OCI-LY7 (cell line): ENCODE results near the gene TBATA. TPM values are rescaled to one million over a fixed set of nuclear protein-coding genes. Genes with fewer than 3 reads are reported as not detected.

Experiments
- BruUV-seq: library from RNA; stranded (reverse); fragments of 400-500 nt; replicated peaks from 2 replicates; lab custom pipeline; 2021; lab: Mats Ljungman, UMichigan
- CTCF ChIA-PET: fragments of 300-600 bp; sonication (Branson Sonifier 250); formaldehyde crosslinking; loops from one replicate; lab custom pipeline; 2022; ENCODE audit warnings: antibody characterized with exemption; ENCODE audit not compliant: unreplicated experiment; lab: Charles Lee
- POLR2A ChIA-PET: fragments of 300-600 bp; sonication (Branson Sonifier 250); formaldehyde crosslinking; loops from one replicate; lab custom pipeline; 2022; ENCODE audit warnings: antibody characterized with exemption; lab: Charles Lee
- DNase-seq: peaks from one replicate; pipeline ENCODE4 v3.0.0-alpha.2; 2015; ENCODE audit warnings: low spot score
- H2AFZ ChIP-seq: fragments of 200-600 bp; sonication (generic), shearing (Covaris generic); 2 replicates; pipeline ENCODE4 v1.6.1; 2014; ENCODE audit warnings: mild to moderate bottlenecking, antibody characterized with exemption, low read length, moderate library complexity
- H3K27ac ChIP-seq: fragments of 200-600 bp; sonication (generic); 2 replicates; pipeline ENCODE4 v1.5.1; 2014; ENCODE audit warnings: mixed run types, low read depth, mild to moderate bottlenecking, moderate library complexity, low read length, inconsistent platforms; ENCODE audit not compliant: poor library complexity, severe bottlenecking
- H3K36me3 ChIP-seq: fragments of 200-600 bp; sonication (generic); 2 replicates; pipeline ENCODE4 v1.6.1; 2014; ENCODE audit warnings: mild to moderate bottlenecking, antibody characterized with exemption, low read length, moderate library complexity, mixed read lengths; ENCODE audit not compliant: insufficient read depth
- H3K4me1 ChIP-seq: fragments of 200-600 bp; sonication (generic); 2 replicates; pipeline ENCODE4 v1.5.1; 2014; ENCODE audit warnings: mild to moderate bottlenecking, low read length; ENCODE audit not compliant: insufficient read depth, poor library complexity, severe bottlenecking
- H3K4me2 ChIP-seq: fragments of 200-600 bp; sonication (generic); 2 replicates; pipeline ENCODE4 v1.6.1; 2014; ENCODE audit warnings: mild to moderate bottlenecking, low read length
- H3K4me3 ChIP-seq: fragments of 200-600 bp; sonication (generic); 2 replicates; pipeline ENCODE4 v1.5.1; 2014; ENCODE audit warnings: mild to moderate bottlenecking, low read depth, low read length; ENCODE audit not compliant: poor library complexity, severe bottlenecking
- H3K79me2 ChIP-seq: fragments of 200-600 bp; sonication (generic); 2 replicates; pipeline ENCODE4 v1.6.1; 2016; ENCODE audit warnings: low read depth, mild to moderate bottlenecking, low read length, moderate library complexity, mixed read lengths; ENCODE audit not compliant: insufficient read depth
- H3K9me2 ChIP-seq: fragments of 200-600 bp; sonication (generic); 2 replicates; pipeline ENCODE4 v1.6.1; 2016; ENCODE audit warnings: mild to moderate bottlenecking, low read length, mixed read lengths; ENCODE audit not compliant: insufficient read depth
- H3K9me3 ChIP-seq: fragments of 200-600 bp; sonication (generic); 2 replicates; pipeline ENCODE4 v1.6.1; 2014; ENCODE audit warnings: mild to moderate bottlenecking, mixed run types, low read length, mixed read lengths
- H4K20me1 ChIP-seq: fragments of 200-600 bp; sonication (generic); 2 replicates; pipeline ENCODE4 v1.6.1; 2014; ENCODE audit warnings: mild to moderate bottlenecking, antibody characterized with exemption, low read length, moderate library complexity, mixed read lengths; ENCODE audit not compliant: insufficient read depth
- CTCF ChIP-seq: fragments of 200-600 bp; sonication (generic); conservative IDR thresholded peaks from 2 replicates; pipeline ENCODE4 v1.5.1; 2014; ENCODE audit warnings: mild to moderate bottlenecking, antibody characterized with exemption, low read length, moderate library complexity, mixed read lengths
- EZH2phosphoT487 ChIP-seq: fragments of 200-600 bp; sonication (generic); IDR thresholded peaks from 2 replicates; pipeline ENCODE4 v1.6.1; 2018; ENCODE audit warnings: low read depth, borderline replicate concordance, mild to moderate bottlenecking, mixed run types, antibody characterized with exemption, low read length, moderate library complexity, mixed read lengths
- intact Hi-C: fragments of 100-400 bp; cut with micrococcal nuclease; formaldehyde crosslinking; loops from one replicate; pipeline ENCODE4 v1.10.0; 2022; ENCODE audit not compliant: unreplicated experiment
- total RNA-seq, 2 experiments: library from RNA; depleted of rRNA in 1 of 2; stranded (reverse); fragments of >200 nt in 1 of 2; shearing (Covaris generic) in 1 of 2; gene quantifications; 2 replicates each; pipeline ENCODE4 v1.2.3, GENCODE V29; 2014 to 2022

The TBATA gene
- total RNA-seq, 2 experiments from 2014 or later, result not detected

DNA sequence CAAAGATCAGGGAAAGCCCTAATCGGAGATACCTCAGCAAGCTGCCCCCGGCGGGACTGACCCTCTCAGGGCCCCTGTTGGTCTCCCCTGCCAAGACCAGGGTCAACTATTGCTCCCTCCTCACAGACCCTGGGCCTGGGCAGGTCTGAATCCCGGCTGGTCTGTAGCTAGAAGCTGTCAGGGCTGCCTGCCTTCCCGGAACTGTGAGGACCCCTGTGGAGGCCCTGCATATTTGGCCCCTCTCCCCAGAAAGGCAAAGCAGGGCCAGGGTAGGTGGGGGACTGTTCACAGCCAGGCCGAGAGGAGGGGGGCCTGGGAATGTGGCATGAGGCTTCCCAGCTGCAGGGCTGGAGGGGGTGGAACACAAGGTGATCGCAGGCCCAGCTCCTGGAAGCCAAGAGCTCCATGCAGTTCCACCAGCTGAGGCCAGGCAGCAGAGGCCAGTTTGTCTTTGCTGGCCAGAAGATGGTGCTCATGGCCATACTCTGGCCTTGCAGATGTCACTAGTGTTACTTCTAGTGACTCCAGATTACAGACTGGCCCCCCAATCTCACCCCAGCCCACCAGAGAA lies 24.1 kb downstream of the TBATA start:
- TF ChIP-seq CTCF (no peak), EZH2phosphoT487 (no peak)
- no peak overlapping the region for H2AFZ ChIP-seq
- ChIA-PET CTCF (no interaction called here), POLR2A (interaction anchor here (1.2 kb wide), 1 partner anchor 212 kb away, joined by 3 read pairs; no protein-coding TSS in a partner anchor)
- no peak overlapping the region for H3K27ac ChIP-seq
- H3K79me2 ChIP-seq, result no peaks in the 10 kb centered on the region
- H3K9me3 ChIP-seq, result peaks cover 6% of the 10 kb centered on the region; the same call in 1 of the 2 replicates
- no TSS peak for BruUV-seq
- no peaks in the 10 kb centered on the region for H4K20me1 ChIP-seq
- intact Hi-C loops, result no loop called here
- H3K4me1 ChIP-seq, result peaks cover 9% of the 10 kb centered on the region
- H3K4me2 ChIP-seq, result no peak overlapping the region
- H3K36me3 ChIP-seq, result no peaks in the 10 kb centered on the region
- DNase-seq, result no peak
- H3K4me3 ChIP-seq, result no peak overlapping the region
- H3K9me2 ChIP-seq, result no peaks in the 10 kb centered on the region

GRCh38 chr10:70760271-70760787 lies 24.8 kb downstream of the TBATA start:
- CTCF ChIA-PET, result interaction anchor here (0.6 kb wide), 1 partner anchor 14 kb away, joined by 9 read pairs; no protein-coding TSS in a partner anchor
- DNase-seq, result no peak
- BruUV-seq, result no TSS peak
- TF ChIP-seq EZH2phosphoT487, result no peak
- TF ChIP-seq CTCF, result no peak
- Histone ChIP-seq H3K27ac (no peak overlapping the region), H3K4me2 (no peak overlapping the region), H3K36me3 (no peaks in the 10 kb centered on the region), H4K20me1 (no peaks in the 10 kb centered on the region), H2AFZ (no peak overlapping the region), H3K4me1 (peaks cover 9% of the 10 kb centered on the region), H3K4me3 (no peak overlapping the region), H3K79me2 (no peaks in the 10 kb centered on the region), H3K9me2 (no peaks in the 10 kb centered on the region), H3K9me3 (peaks cover under 1% of the 10 kb centered on the region; the same call in 1 of the 2 replicates)
- intact Hi-C loops, result no loop called here
- POLR2A ChIA-PET, result interaction anchor here (1.0 to 1.2 kb wide), 2 partner anchors 200 to 211 kb away, joined by 3 to 4 read pairs; no protein-coding TSS in a partner anchor

DNA sequence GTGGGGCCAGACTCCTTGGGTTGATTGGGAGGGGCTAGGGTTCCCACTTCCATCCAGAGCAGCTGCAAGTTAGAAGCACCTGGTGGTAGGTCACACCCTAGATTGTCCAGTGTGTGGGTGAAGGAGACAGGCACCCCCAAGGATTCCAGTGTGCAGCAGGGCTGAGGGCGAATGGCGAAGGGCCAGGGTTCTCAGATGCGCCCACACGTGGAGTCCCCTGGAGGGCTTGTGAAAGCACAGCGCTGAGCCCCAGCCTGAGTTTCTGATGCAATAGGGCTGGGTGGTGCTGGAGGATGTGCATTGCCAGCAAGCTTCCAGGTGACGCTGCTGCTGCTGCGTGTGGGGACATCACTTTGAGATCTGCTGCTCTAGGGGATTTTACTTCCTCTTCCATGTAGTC lies 25.4 kb downstream of the TBATA start:
- no peak overlapping the region for H3K27ac ChIP-seq
- no peaks in the 10 kb centered on the region for H3K79me2 ChIP-seq
- CTCF ChIA-PET, result interaction anchor here (0.6 kb wide), 1 partner anchor 13 kb away, joined by 9 read pairs; no protein-coding TSS in a partner anchor
- H3K9me3 ChIP-seq, result no peaks in the 10 kb centered on the region
- intact Hi-C loops, result loop anchor here (1.0 to 10.0 kb wide), 4 partner anchors 135 to 298 kb away; no protein-coding TSS in a partner anchor
- peak; percentile 47 for DNase-seq
- H3K9me2 ChIP-seq, result no peaks in the 10 kb centered on the region
- H3K4me3 ChIP-seq, result no peak overlapping the region
- POLR2A ChIA-PET, result interaction anchor here (0.5 to 1.0 kb wide), 3 partner anchors 197 to 202 kb away, joined by 3 to 4 read pairs (median 3); no protein-coding TSS in a partner anchor
- no TSS peak for BruUV-seq
- H3K36me3 ChIP-seq, result no peaks in the 10 kb centered on the region
- H2AFZ ChIP-seq, result no peak overlapping the region
- no peak overlapping the region for H3K4me2 ChIP-seq
- TF ChIP-seq EZH2phosphoT487 (no peak), CTCF (no peak)
- peaks cover 9% of the 10 kb centered on the region for H3K4me1 ChIP-seq
- H4K20me1 ChIP-seq, result no peaks in the 10 kb centered on the region
